GM19397 (cell line): Measurements from ENCODE around the gene IGF1R.

ENCODE experiments used
- ATAC-seq: cut with Tn5 transposase; IDR thresholded peaks from one replicate; pipeline ENCODE4 v1.9.1; 2021; ENCODE audit warnings: mild to moderate bottlenecking, moderate library complexity; ENCODE audit not compliant: unreplicated experiment

The IGF1R gene

GRCh38 chr15:98743177-98743576 lies 94.8 kb downstream of the IGF1R start:
- ATAC-seq: no peak

GRCh38 chr15:98744506-98744905 lies 96.2 kb downstream of the IGF1R start:
- ATAC-seq: no peak

- ATAC-seq: no peak
These were observed 96.8 kb downstream of the IGF1R start for GRCh38 chr15:98745179-98745578.

- ATAC-seq: no peak
These were observed 97.5 kb downstream of the IGF1R start for GRCh38 chr15:98745650-98746374.

- no peak for ATAC-seq
These were observed 98.2 kb downstream of the IGF1R start for GRCh38 chr15:98746375-98747155.

- ATAC-seq: no peak
These were observed 103.4 kb downstream of the IGF1R start for GRCh38 chr15:98751767-98752166.

GRCh38 chr15:98753726-98754656 lies 105.7 kb downstream of the IGF1R start:
- no peak for ATAC-seq

- ATAC-seq: no peak
These were observed 106.3 kb downstream of the IGF1R start for GRCh38 chr15:98754657-98755022.

GRCh38 chr15:98755138-98755537 lies 106.8 kb downstream of the IGF1R start:
- no peak for ATAC-seq

GRCh38 chr15:98755781-98756180 lies 107.4 kb downstream of the IGF1R start:
- no peak for ATAC-seq

GRCh38 chr15:98758224-98758623 lies 109.9 kb downstream of the IGF1R start:
- ATAC-seq: no peak

GRCh38 chr15:98759277-98759676 lies 110.9 kb downstream of the IGF1R start:
- no peak for ATAC-seq

GRCh38 chr15:98760112-98760826 lies 111.9 kb downstream of the IGF1R start:
- no peak for ATAC-seq

- ATAC-seq: no peak
These were observed 112.6 kb downstream of the IGF1R start for GRCh38 chr15:98760975-98761374.

GRCh38 chr15:98763179-98763578 lies 114.8 kb downstream of the IGF1R start:
- no peak for ATAC-seq

- ATAC-seq: no peak
These were observed 116.0 kb downstream of the IGF1R start for GRCh38 chr15:98764291-98764690.

- no peak for ATAC-seq
These were observed 117.3 kb downstream of the IGF1R start for GRCh38 chr15:98765610-98766009.

- ATAC-seq: no peak
These were observed 119.4 kb downstream of the IGF1R start for GRCh38 chr15:98767692-98768091.

- ATAC-seq: no peak
These were observed 121.5 kb downstream of the IGF1R start for GRCh38 chr15:98769867-98770266.

- no peak for ATAC-seq
These were observed 122.6 kb downstream of the IGF1R start for GRCh38 chr15:98770984-98771383.

GRCh38 chr15:98771541-98771940 lies 123.2 kb downstream of the IGF1R start:
- ATAC-seq: no peak
